ENCODE results near the gene UPK3A.
"Not testable (repeated sequence)": the region's sequence is repeated elsewhere in the genome, so short reads cannot be mapped to it uniquely, and the experiment has no call there.

Gene UPK3A

GRCh38 chr22:45310331-45310976 is 25.7 kb downstream of the UPK3A start:
- DNase-seq = no peak

GRCh38 chr22:45310977-45311531 is 26.3 kb downstream of the UPK3A start:
- DNase-seq = no peak

GRCh38 chr22:45312415-45312814 is 27.7 kb downstream of the UPK3A start:
- DNase-seq = no peak

GRCh38 chr22:45312856-45313255 is 28.1 kb downstream of the UPK3A start:
- DNase-seq = no peak

DNA sequence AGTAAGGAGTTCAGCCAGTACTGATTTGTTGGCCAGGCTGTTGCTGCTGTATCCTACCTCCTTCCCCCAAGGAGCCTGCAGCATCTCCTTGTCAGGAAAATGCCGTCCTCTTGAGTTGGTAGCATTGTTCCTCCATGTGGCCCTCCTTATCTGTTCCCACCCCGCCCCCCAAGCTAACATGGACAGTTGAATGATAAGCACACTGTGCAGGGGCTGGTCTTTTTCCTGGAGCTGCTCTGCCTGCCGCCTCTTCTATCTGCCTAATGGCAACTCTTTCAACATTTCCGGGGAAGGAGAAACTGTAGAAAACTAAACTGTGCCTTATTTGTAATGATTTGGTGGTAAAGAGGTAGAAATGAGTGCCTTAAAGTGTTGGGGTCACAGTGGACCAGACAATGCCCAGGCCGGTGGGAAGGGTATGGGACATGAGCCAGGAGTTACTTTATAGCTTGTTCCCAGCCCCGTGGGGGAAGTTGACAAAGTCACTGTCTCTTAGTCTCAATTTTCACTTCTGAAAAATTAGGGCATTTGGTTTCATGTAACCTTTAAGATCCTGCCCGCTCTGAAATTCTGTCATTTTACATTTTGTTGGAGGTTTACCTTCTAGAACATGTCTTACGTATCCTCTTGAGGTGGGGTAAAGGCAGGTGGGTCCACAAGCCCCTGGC is 29.4 kb downstream of the UPK3A start:
- no peak for DNase-seq

- no peak for DNase-seq
These were observed 30.0 kb downstream of the UPK3A start for GRCh38 chr22:45314786-45315185.

GRCh38 chr22:45316796-45317526 is 32.2 kb downstream of the UPK3A start:
- no peak for DNase-seq

DNA sequence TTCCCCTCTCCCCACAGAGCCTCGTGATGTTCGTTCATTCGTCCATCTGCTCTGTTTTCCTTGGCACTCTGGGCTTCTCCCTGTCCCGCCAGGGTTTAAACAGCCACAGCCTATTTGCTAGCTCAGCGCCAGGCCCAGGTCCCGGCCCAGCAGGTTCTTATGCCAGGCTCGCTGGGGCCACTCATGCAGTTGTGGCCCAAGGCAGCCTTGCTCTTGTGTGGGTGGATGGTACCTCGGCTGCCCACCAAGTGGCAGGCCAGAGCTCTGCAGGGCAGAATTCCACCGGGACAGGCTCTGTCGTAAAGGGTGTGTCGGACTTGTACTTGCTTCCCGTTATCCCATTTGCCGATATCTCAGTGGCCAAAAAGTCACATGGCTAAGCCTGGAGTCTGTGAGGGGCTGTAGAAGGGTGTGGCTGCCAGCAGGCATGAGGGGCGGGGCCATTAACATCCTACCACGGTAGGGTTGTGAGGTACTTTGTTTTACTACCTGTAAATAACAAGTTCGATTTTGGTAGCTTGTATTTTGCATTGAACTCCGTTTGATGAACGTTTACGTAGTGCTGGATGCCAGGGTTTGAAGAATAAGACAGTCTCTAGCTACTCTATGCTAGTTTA is 32.9 kb downstream of the UPK3A start:
- no peak for DNase-seq

DNA sequence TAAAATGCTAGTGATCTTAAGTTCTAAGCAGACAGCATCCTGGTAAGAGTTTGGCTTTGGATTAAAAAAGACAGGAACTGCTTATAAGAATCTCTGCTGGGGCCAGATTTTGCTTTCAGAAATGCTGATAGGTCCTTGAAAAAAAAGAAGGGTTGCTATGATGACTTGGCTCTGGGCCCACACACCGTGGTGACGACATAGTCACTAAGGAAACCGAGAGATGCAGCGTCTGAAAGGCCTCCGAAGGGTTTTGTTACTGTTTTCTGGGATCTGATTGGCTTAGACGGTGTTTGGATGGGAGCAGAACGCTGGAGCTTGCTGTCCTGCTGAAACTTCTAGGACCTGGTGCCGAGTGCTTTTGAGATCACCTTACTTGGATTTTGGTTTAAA is 33.4 kb downstream of the UPK3A start:
- peak; percentile 97 for DNase-seq

DNA sequence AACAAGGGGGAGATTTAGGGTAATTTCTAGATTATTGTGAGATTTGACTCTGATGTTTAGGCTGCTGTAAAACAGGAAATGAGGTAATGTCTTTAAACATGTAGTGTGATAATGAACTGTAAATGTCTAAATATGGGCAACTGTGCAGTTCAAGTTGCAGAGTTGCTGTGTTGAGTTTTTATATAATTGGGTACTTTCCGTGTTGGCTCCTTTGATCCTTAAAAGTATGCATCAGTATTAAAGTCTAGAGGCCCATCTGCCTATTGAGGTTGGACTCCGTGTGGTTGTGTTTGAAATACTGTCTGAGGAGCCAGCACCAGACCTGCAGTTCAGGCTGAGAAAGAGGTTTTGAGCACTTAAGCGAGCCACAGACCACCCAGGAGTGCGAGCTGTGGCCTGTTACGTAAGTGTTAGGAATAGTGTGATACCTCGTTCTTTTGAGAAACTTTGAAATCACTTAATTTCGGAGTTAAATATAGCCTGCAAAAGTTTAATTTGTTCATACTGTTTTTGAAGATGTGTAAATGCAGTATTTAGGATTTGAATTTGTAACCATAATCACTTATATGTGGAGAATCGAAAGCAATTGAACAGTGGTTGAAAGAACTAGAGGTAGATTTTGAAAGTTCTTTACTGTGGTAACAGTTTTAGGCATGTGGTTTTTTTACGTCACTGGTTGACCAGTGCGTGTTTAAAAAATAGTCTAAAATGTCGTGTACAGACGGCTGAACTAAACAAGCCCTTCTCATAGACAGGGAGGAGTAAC is 34.0 kb downstream of the UPK3A start:
- DNase-seq = peak; percentile 93

- no peak for DNase-seq
These were observed 34.6 kb downstream of the UPK3A start for GRCh38 chr22:45319324-45319685.

- DNase-seq = peak; percentile 34
These were observed 35.7 kb downstream of the UPK3A start for GRCh38 chr22:45320357-45320976.

- DNase-seq = no peak
These were observed 37.1 kb downstream of the UPK3A start for GRCh38 chr22:45321827-45322226.

GRCh38 chr22:45322873-45323525 is 38.2 kb downstream of the UPK3A start:
- DNase-seq = no peak

DNA sequence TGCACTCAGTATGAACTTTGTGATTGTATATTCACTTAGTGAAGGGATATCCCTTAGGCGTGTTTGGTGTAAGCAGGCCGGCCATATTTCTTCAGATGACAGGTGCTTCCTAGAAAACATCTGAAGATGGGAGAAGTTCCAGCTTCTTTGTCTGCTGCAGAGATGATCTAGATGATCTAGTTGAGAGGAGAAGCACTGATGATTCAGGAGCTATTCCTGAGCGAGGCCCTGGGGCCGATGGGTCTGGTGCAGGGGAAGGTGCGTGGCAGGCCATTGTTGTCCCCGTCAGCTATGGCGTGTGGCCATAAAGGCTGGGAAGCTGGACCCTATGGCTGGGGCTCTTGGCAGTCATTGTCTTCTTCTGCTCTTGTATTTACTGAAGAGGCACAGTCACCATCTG is 38.9 kb downstream of the UPK3A start:
- no peak for DNase-seq

DNA sequence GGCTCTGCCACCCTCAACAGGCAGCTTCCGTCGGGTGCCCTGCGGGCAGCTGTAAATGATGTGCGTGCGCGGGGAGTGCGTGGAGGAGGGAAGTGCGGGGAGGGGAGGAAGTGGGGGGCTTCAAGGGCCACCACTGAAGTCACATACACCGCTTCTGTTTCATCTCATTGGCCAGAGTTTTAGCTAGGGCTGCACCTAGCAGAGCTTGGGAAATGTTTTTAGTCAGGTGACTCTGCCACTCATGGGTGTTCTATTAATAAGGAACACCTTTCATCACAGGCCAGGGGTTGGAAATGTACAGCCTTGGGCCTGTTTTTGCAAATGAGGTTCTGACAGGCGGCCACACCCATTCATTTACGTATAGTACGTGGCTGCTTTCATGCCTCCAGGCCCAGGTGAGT is 39.6 kb downstream of the UPK3A start:
- DNase-seq = no peak

DNA sequence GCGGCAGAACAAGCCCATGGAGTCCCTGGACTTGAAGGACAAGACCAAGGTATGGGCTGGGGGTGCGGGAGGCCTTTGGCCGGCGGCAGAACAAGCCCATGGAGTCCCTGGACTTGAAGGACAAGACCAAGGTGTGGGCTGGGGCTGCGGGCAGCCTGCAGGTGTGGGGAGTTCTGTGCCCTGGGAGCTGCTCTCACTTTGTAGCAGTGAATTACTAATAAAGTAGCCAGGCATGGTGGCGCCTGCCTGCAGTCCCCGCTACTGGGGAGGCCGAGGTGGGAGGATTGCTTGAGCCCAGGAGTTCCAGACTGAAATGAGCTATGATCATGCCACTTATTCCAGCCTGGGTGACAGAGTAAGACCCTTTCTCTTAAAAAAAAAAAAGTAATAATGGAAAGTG is 43.5 kb downstream of the UPK3A start:
- DNase-seq = not testable (repeated sequence)

DNA sequence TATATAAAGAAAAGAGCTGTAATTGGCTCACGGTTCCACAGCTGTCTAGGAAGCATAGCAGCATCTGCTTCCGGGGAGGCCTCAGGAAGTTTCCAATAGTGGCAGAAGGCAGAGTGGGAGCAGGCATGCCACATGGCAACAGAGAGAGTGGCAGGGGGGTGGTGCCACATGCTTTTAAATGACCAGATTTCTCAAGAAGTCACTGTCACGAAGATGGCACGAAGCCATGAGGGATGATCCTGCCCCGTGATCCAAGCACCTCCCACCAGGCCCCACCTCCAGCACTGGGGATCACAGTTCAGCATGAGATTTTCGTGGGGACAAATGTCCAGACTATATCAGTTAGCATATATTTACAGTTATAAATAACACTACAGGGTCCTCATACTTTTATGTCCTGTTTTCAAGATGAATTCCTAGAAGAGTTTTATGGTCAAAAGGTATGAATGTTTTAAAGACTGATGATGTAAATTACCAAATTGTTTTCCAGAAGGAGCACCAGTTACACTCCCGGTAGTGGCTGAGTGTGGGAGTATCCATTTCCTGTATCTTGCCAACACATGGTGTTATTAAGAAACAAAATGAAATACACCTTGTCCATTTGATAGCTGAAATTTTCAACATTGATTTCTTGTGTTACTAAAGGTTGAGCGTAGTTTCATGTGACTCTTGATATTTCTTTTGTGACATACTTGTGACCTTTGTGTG is 44.2 kb downstream of the UPK3A start:
- no peak for DNase-seq

DNA sequence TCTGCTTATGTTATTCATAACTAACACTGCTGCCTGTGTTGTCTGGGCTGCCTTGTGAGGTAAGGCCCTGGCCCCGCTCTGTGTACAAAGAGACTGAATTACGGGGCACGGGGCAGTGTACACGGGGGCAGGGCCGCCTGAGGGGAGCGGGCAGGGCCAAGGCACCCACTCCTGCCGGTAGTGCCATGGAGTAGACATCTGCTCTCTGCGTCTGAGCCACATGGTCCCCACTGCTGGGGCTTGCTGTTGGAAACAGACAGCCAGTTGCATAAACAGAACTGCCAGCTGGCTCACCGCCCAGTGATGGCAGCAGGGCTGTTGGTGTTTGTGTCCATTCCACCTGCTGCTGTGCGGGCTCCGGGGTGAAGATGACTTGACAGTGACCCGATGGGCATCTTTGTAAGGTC is 44.8 kb downstream of the UPK3A start:
- DNase-seq = no peak

- DNase-seq = no peak
These were observed 45.8 kb downstream of the UPK3A start for GRCh38 chr22:45330548-45330947.

DNA sequence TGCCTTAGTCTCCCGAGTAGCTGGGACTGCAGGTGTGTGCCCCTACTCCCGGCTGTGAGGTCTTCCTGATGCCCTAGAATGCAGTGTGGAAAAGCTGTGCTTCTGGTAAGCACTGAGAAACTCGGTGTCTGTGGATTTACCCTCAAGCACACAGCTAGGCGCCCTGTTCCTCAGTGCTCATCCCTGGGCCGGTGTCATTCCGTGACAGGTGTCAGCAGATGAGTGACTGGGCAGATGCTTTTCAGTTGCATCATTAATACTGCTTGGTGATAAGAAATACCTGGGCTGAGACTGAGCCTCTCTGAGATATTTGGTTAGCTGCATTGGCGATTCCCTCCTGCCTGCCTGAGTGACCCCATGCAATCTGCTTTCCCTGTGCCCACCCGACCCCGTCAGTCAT is 46.7 kb downstream of the UPK3A start:
- DNase-seq = no peak

All from CD4-positive, alpha-beta T cell treated with Interleukin-17A for 1 hour (primary cell).